NCI-H2196 (cell line): ENCODE measurements around the gene PDIA2.

Source experiments
- DNase-seq: peaks from one replicate; lab custom pipeline; 2025; ENCODE audit not compliant: unreplicated experiment; lab: John Stamatoyannopoulos, UW

PDIA2 gene

DNA sequence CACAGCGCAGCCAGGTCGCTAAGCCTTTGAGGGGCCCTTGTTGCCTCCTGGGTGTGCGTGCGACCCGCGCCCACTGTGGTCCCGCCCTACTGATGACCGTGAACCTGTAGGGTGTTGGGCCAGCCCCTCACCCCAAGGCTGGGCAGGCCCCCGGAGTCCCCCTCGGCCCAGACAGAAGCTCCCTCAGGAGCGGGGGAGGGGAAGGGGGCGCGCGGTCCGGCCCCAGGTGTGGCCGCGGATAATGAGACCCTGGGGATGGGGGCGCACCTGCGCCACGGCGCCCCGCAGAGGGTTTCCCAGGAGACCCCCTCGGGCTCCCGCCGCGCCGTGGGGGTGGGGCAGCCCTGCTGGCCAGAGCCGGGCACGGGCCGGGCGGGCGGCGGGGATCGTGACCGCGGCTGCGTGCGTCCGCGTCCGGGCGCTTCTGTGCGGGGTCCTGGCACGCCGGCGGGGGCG, 2.9 kb upstream of the PDIA2 start:
- no peak for DNase-seq

DNA sequence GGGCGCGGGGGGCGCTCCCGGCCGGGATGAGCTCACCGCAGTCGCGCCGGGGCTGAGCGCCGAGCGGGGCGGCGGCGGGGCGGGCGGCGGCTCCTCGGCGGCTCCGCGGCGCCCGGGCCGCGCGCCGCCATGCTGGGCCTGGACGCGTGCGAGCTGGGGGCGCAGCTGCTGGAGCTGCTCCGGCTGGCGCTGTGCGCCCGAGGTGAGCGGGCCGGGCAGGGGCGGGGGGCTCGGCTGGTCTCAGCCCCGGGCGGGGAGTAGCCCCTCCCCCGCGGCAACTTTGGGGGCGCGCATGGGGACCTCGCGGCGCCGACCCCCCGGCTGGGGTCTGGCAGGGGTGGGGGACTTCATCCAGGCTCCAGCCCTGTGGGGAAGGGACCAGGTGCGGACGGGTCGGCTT, 2.4 kb upstream of the PDIA2 start, which contains the start of gene ARHGDIG:
TSS of gene ARHGDIG (plus strand) at position 40 of the 400 bp plus-strand sequence. CDS start at position 130, 90 bp downstream.
- peak; percentile 19 for DNase-seq

DNA sequence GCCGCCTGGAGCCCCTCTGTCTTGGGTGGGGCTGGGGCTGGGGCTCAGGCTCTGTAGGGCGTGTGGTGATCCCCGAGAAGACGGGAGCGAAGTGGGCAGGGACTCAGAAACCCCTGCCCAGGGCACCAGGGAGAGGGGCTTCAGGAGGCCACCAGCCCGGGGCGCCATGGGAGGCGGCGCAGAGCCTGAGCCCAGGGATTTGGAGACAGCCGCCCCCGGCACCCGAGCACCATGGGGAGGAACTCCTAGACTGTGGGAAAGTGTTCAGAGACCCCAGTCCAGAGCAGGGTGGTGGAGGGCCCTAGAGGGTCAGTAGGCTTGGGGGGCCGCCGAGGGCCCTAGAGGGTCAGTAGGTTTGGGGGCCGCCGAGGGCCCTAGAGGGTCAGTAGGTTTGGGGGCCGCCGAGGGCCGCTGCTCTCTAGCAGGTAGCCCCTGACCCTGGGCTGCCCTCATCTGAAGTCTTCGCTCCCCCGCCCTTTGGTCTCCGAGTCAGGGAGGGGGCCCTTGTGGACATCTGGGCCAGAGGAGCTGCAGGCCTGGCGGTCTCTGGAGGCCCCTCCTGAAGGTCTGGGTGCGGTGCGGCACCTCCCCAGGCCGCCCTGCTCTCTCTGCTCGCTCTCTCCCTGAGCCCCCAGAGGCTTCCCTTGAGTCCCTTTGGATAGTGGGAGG, 1.8 kb upstream of the PDIA2 start:
- no peak for DNase-seq

DNA sequence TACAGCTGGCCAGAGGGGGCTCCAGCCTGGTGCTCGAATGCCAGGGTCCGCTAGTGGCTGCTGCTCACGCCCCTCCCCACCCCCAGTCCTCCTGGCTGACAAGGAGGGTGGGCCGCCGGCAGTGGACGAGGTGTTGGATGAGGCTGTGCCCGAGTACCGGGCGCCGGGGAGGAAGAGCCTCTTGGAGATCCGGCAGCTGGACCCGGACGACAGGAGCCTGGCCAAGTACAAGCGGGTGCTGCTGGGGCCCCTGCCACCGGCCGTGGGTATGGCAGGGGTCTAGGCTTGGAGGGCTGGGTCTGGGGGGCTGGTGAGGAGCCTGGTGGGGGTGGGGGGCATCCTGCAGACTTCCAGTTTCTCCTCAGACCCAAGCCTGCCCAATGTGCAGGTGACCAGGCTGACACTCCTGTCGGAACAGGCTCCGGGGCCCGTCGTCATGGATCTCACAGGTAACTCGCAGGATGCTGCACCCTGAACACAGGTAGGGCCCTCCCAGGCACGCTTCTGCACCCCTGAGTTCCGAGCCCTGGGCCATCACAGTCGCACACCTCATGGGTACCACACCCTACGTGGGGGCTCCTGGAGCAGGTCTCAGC, 1.2 kb upstream of the PDIA2 start:
- DNase-seq = no peak

DNA sequence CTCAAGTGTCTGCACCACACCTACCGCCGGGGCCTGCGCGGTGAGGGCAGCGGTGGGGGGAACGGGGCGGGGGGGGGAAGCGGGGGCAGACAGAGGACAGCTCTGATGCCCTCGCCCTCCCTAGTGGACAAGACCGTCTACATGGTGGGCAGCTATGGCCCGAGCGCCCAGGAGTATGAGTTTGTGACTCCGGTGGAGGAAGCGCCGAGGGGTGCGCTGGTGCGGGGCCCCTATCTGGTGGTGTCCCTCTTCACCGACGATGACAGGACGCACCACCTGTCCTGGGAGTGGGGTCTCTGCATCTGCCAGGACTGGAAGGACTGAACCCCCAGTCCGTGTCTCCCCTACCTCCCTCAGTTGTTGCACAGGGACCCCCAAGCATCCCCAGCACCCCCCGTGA, 473 bp upstream of the PDIA2 start:
- DNase-seq = no peak

DNA sequence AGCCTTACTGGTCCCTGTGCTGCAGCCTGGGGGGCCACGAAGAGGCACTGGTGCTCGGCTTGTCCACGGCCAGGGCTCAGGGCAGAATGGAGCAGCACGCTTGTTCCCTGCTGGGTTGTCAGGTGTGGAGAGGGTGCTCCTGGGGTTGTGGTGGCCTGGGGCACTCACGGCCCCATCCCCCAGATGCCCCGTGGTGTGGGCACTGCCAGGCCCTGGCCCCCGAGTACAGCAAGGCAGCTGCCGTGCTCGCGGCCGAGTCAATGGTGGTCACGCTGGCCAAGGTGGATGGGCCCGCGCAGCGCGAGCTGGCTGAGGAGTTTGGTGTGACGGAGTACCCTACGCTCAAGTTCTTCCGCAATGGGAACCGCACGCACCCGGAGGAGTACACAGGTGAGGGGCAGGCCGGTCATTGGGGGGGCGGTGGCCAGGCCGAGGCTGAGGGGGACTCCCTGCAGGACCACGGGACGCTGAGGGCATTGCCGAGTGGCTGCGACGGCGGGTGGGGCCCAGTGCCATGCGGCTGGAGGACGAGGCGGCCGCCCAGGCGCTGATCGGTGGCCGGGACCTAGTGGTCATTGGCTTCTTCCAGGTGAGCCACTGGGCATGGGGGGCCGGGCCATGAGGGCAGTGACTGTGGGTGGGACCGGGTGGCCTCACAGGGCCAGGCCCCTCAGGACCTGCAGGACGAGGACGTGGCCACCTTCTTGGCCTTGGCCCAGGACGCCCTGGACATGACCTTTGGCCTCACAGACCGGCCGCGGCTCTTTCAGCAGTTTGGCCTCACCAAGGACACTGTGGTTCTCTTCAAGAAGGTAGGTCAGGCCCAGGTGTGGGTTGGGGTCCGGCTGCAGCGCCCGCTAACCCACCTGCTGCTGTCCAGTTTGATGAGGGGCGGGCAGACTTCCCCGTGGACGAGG, 1.5 kb downstream of the PDIA2 start:
- no peak for DNase-seq

DNA sequence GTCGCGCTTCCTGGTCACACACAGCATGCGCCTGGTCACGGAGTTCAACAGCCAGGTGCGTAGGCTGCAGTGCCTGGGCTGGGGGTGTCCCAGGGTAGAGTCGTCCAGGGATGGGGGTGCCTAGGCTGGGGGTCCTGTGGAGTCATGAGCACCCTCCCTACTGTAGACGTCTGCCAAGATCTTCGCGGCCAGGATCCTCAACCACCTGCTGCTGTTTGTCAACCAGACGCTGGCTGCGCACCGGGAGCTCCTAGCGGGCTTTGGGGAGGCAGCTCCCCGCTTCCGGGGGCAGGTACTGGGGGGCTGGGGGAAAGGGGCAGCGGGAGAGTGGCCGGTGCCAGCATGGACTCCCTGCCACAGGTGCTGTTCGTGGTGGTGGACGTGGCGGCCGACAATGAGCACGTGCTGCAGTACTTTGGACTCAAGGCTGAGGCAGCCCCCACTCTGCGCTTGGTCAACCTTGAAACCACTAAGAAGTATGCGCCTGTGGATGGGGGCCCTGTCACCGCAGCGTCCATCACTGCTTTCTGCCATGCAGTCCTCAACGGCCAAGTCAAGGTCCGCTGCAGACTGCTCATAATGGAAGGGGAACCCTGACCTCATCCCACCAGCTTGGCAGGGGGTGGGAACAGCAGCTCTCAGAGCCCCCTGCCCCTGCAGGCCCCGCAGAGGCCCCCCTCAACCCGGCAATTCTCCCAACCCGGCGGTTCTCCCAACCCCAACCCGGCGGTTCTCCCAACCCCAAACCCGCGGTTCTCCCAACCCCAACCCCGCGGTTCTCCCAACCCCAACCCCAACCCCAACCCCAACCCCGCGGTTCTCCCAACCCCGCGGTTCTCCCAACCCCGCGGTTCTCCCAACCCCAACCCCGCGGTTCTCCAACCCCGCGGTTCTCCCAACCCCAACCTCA, 2.4 kb downstream of the PDIA2 start:
- DNase-seq = no peak

DNA sequence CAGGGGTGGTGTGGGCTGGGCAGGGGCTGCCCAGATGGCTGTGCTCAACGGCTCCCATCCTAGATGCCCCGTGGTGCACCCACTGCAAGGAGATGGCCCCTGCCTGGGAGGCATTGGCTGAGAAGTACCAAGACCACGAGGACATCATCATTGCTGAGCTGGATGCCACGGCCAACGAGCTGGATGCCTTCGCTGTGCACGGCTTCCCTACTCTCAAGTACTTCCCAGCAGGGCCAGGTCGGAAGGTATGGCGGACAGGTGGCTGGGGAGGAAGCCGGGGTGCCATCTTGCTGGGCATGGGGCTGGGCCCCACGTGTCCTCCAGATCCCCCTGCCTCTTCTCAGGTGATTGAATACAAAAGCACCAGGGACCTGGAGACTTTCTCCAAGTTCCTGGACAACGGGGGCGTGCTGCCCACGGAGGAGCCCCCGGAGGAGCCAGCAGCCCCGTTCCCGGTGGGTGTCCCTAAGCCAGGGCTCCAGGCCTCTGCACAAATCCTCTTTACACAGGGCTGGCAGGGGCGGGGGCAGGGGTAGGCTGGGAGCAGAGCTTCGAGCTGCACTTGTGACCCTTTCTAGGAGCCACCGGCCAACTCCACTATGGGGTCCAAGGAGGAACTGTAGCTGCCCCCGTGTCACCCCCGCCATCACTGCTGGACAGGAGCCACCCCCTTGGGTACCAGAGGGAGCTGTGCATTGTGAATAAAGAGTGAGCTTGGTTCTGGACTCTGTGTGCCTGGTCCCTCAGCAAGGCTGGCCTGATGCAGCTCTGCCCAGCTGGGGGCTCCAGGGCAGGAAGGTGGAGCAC, 3.7 kb downstream of the PDIA2 start:
- no peak for DNase-seq

DNA sequence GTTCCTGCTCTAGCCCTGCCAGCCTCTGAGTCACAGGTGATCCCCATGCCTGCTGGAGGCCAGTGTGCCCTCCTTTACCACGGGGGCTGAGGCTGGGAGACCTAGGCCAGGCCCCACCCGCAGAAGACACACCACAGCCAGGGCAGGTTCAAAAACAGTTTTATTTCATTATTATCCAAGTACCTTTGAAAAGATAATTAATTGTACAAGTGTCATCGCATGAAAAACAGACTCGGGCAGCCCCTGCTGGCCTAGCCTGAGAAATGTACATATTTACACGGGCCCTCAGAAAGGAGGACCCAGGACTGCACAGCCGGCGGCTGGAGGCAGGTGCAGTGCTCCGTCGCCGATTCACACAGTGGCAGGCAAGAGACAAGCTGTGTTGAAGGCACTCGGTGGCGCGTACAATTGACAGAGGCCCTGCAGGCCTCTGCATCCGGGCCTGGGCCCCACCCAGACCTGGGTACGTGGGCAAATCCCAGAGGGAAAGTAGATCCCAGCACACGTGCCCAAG, 4.4 kb downstream of the PDIA2 start:
- DNase-seq = peak; percentile 79

DNA sequence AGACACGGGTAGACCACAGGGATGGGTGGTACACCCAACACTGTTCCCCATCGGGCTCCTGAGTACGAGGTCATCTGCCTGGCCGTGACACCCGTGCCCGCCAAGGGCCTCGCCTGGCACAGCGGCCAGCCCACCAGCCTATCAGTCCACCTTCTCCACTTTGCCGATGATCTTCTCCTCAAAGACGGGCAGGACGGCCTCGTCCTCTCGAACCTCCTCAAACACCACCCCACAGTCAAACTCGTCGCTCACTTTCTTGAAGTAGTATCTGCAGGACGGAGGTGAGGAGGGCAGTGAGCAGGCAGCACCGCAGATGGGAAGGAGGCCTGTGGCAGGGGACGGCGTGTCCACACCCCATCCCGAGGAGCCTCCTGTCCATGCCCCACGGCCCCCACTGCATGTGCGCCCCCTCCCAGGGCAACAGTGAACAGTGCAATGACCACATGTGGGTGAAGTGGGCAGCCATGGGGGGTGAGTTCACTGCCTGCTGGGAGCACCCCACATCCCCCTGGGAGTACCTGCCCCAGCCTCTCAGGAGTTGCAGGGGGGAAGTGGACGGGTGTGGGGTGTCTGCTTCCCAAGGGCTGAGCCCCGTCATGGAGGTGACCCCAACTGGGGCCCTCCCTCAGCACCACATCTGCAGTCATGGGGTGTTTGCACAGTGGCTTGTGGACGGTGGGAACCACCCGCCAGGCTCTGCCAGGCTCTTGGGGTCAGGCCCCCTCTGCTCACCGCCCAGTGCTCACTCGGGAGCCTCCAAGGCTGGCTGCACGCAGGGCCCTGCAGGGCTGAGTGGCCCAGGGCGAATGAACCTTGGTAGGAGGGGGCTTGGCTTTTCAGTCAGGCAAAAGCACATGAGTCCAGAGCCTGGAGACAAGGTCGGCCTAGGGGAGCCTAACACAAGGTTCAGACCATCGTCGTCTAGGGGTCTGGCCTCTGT, 5.3 kb downstream of the PDIA2 start:
- DNase-seq = no peak

DNA sequence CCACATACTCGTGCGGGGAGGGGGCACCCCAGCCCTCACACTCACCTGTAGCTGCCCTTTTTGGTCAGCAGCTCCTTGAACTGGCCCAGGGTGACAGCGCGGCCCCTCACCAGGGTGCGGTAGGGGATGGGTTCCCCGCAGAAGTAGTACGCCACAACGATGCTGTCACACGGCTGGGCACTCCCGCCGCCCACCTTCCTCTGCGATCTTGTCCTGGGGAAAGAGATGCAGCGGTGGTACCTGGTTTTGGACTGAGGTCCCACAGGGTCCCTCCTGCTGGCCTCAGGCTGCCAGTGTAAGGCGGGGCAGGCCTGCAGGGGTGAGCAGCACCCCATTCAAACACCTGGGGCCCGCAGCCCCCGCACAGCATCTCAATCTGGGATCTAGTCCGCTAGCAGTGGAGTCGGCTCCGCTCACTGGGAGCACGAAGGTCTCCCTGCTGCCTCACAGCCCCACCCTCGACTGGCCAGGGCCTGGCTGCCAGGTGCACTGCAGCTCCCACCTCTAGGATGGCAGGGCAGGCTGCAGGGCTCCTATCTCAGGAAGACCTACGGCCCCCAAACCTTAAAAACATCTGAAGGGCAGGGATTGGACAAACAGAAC, 6.5 kb downstream of the PDIA2 start:
- no peak for DNase-seq

DNA sequence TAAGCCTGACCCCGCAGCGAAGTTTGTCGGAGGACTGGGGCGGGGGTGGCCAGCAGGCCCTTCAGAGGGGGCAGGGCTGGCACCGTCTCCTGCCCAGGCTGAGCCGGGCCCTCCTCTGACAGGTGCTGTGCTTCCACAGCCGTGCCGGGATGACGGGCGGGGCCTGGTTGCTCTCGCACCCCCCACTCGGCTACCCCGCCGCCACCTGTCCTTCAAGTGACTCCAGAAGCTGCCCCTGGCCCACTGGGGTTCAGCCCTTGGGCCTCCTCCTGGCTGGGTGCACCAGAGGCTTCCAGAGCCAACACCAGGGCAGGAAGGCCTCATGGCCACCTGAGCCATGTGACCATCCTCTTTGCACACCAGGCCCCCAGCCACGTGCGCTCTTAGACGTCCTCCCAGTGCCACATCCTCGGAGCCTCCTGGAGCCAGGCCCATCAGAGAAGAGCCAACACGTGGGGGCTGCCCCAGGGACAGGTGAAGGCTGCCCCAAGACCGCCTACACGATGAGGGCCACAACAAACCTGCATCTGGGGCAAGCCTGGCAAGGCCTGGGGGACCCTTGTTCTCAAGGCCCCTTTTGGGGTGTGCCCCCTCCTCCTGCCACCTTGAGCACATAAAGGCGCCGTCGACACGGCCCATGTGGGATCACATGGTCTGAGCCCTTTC, 7.2 kb downstream of the PDIA2 start:
- no peak for DNase-seq

DNA sequence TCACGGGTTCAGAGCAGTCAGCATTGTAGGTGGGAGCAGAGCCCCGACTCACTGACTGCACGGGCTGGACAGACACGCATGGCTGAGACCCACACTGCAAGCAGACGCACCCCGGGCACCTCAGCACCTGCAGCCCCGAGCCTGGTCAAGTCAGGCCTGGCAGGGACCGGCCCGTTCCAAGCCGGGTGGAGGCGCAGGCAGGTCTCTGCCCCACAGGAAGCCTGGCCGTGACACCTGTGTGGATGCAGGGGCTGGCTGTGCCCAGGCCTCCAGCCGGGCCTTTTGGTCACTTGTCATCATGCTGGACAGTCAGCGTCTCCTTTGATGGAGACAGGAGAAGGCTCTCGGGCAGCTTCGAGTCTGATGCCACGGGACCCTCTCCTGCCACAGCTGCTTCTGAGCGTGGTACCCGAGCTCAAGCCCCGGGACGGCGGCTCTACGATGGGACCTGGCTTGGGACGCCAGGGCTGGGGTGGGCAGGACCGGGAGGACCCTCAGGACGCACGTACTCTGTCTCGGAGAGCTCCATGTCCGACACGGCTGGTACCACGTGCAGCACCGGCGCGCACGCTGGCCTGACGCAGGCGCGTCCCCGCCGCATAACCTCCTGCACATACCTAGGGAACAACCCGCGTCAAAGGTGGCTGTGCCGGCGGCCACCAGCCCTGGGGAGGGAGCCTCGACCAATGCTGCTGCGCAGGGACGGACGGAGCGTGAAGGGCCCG, 7.9 kb downstream of the PDIA2 start:
- no peak for DNase-seq

DNA sequence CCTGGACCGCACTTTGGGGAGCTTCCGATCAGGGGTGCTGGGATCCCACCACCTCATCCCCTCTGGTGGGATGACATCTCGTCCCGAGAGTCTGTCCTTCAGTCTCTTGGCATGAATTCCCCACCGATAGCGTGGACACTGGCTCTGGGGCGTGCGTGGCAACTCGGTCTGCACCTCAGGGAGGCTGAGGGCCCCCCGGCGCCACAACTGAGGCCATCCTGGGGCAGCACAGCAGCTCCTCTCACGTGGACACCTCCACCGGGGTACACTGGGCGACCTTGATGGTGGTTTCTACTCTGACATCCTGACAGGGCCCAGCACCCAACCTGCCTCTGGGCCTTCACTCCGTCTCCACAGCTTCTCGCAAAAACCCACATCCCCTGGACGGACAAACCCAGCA, 8.6 kb downstream of the PDIA2 start:
- DNase-seq = no peak

DNA sequence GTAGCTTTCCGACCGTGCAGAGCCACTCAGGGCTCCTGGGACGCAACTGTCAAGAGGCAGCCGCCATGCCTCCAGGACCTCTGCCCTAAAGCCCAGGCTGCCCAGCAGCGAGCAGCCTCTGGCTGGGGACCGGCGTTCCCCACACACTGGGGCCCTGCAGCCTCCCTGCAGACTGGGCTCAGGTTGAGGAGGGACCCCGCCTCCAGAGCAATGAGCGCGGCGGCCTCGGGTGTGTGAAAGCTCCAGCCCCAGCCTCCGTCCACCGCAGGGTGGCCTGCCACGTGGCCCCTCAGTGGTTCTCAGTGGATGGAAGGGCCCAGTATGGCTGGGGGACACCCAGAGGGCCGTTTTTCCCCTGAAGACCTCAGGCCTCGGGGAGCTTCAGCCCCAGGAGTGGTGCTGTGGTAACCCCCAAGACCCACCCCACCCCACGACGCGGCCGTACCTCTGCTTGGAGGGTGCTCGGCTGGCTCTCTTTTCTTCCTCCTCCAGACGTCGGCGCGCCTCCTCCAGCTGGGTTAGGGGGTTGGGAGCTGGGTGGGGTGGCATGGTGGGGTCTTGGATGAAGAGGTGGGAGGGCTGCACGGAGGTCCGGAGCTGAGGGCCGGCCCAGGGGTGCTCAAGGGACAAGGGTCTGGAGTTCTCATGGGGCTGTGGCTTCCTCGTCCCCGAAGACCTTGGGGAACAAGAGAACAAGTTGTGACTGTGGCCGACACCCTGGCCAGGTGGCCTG, 10.2 kb downstream of the PDIA2 start:
- no peak for DNase-seq

DNA sequence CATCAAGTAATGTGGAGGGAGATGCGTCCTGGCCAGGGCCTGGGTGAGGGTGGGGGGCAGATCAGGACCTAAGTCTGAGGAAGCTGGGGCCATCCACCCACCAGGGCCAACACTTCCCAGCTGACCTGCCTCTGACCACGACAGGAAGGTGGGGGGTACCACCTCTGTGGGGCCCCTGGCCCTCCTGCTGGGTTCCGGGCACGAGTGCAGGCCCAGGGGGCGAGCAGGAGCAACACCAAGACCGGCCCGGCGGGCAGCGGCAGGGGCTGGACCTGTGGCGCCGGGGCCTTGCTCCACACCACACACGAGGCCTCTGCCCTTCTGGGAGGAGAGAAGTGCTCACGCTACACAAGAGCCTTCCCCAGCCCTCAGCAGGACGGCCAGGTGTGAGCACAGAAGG, 13.3 kb downstream of the PDIA2 start:
- DNase-seq = no peak
